NCI-H2081 (cell line): ENCODE data around the gene HADHB.
"Not testable (repeated sequence)": the region's sequence is repeated elsewhere in the genome, so short reads cannot be mapped to it uniquely, and the experiment has no call there.

Experiments
- DNase-seq, 2 experiments: peaks; one replicate each; lab custom pipeline; 2025; lab: John Stamatoyannopoulos, UW

Gene HADHB

GRCh38 chr2:26329083-26329482 is 84.3 kb downstream of the HADHB start:
- DNase-seq: not testable (repeated sequence)

DNA sequence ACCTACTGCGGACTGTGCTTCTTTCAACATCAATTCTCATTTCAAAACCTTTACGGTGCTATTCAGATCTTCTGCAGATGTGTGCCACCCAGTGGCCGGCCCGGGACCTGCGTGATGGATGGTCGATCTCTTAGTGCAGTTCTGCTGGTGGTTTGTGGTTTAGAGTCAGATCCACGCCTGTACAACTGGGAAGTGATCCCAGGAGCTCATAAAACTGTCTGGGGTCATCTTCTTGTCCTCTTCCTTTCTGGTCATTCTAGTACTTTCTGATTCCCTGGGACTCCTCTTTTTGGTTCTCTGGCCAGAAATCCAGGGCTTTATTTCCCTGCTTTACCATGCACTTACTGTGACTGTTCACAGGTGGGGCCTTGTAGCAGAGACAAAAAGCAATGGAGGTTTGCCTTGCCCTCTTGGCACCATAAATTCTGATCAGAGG is 85.4 kb downstream of the HADHB start:
- DNase-seq: peak; percentile 64 to 83

- no peak for DNase-seq
Observed at GRCh38 chr2:26330604-26331003, 85.9 kb downstream of the HADHB start.

DNA sequence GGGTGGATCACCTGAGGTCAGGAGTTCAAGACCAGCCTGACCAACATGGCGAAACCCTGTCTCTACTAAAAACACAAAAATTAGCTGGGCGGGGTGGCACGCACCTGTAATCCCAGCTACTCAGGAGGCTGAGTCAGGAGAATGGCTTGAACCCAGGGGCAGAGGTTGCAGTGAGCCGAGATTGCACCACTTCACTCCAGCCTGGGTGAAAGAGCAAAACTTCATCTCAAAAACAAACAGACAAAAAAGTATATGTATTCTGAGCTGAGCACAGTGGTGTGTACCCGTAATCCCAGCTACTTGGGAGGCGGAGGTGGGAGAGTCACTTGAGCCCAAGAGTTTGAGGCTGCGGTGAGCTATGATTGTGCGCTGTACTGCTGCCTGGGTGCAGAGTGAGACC is 86.6 kb downstream of the HADHB start:
- not testable (repeated sequence) for DNase-seq

- no peak for DNase-seq
Observed at GRCh38 chr2:26333293-26333692, 88.6 kb downstream of the HADHB start.

- DNase-seq: no peak
Observed at GRCh38 chr2:26335231-26335630, 90.5 kb downstream of the HADHB start.

DNA sequence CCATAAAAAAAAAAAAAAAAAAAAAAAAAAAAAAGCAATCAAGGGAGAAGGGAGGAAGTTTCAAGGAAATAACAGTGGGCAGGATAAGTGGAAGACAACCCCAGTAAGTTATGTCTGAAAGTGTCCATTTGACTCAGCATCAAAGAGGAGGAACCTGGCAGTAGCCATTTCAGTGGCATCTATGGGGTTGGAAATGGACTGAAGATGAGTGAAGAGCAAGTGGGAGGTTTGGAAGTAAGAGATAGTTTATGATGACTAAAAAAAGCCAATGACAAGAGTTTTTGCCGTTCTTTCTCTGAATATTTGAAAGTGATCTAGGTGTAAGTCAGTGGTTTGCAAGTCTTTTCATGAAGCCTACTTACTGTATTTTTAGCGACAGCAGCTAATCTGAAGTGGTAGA is 92.0 kb downstream of the HADHB start:
- no peak for DNase-seq

DNA sequence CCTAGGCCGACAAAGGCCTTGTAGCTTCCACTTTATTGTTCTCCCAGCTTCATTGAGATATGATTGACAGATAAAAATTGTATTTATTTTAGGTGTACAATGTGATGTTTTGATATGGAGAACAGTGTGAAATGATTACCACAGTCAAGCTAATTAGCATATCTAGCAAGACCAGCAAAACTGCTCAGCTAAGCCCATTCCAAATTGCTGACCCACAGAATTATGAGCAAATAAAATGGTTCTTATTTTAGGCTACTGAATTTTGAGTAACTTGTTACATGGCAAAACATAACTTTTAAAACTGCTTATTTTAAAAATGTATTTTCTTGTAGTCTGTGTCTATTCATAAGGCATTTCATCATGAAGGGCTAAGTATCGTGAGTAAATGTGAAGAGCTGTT is 92.6 kb downstream of the HADHB start:
- no peak for DNase-seq
